ENCODE measurements around the gene BRD3OS.

DNA sequence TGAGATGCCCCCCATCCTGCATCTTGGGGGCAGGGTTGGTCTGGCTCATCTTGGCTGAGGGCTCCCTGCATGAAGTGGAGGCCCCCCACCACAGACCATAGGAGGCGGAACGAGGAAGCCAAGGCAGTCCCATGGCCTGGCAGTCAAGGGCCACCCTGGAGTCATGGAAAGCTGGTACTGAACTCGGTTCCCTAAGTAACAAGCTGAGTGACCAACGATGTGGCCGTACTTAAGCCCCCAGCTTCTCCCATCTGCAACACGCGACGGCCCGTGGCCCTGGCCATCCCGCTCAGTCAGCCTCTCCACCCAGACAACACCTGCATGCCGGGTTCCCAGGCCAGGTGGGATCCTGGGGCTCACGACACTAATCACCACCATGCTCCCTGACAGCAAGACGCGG is 25.4 kb downstream of the BRD3OS start:
- TF ChIP-seq POLR2A (IDR thresholded peaks at IDR 0.05; ENCODE audit: extremely low read depth, insufficient read length) = no peak
- TF ChIP-seq, protein P1, sequence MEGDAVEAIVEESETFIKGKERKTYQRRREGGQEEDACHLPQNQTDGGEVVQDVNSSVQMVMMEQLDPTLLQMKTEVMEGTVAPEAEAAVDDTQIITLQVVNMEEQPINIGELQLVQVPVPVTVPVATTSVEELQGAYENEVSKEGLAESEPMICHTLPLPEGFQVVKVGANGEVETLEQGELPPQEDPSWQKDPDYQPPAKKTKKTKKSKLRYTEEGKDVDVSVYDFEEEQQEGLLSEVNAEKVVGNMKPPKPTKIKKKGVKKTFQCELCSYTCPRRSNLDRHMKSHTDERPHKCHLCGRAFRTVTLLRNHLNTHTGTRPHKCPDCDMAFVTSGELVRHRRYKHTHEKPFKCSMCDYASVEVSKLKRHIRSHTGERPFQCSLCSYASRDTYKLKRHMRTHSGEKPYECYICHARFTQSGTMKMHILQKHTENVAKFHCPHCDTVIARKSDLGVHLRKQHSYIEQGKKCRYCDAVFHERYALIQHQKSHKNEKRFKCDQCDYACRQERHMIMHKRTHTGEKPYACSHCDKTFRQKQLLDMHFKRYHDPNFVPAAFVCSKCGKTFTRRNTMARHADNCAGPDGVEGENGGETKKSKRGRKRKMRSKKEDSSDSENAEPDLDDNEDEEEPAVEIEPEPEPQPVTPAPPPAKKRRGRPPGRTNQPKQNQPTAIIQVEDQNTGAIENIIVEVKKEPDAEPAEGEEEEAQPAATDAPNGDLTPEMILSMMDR (IDR thresholded peaks at IDR 0.05; ENCODE audit: low read depth, low read length) = no peak
